Mesenchymal stem cell (in vitro differentiated cells and primary cell): ENCODE data around the gene ADISSP.
A peak's percentile ranks its signal among the peaks of the same experiment; 100 is the strongest.

Experiments used
- DNase-seq: peaks from one replicate; pipeline ENCODE4 v3.0.0-alpha.2; 2013
- H2AFZ ChIP-seq: one replicate; pipeline ENCODE4 v1.6.1; 2013; ENCODE audit warnings: low read depth, mild to moderate bottlenecking, control low read depth, inconsistent platforms, low read length, moderate library complexity
- H2AK5ac ChIP-seq: 2 replicates; pipeline ENCODE4 v1.6.1; 2013; ENCODE audit warnings: low read length, moderate library complexity, mild to moderate bottlenecking, inconsistent platforms; ENCODE audit not compliant: severe bottlenecking
- H2BK120ac ChIP-seq: one replicate; pipeline ENCODE4 v1.6.1; 2013; ENCODE audit warnings: low read depth, mild to moderate bottlenecking, inconsistent platforms, low read length, moderate library complexity
- H2BK12ac ChIP-seq, 2 experiments: one replicate each; pipeline ENCODE4 v1.6.1; 2013; ENCODE audit warnings: inconsistent platforms in 2 of 2, low read length in 2 of 2, mild to moderate bottlenecking in 2 of 2, moderate library complexity in 2 of 2, control low read depth in 1 of 2
- H2BK15ac ChIP-seq: one replicate; pipeline ENCODE4 v1.6.1; 2013; ENCODE audit warnings: mild to moderate bottlenecking, low read depth, inconsistent platforms; ENCODE audit not compliant: poor library complexity, severe bottlenecking
- H2BK5ac ChIP-seq: 2 replicates; pipeline ENCODE4 v1.6.1; 2013; ENCODE audit warnings: low read depth, mild to moderate bottlenecking, low read length, control low read depth, inconsistent platforms; ENCODE audit not compliant: poor library complexity, severe bottlenecking
- H3K14ac ChIP-seq, 2 experiments: one replicate each; pipeline ENCODE4 v1.6.1; 2013; ENCODE audit warnings: inconsistent platforms in 2 of 2, low read length in 2 of 2, control low read depth in 1 of 2, mild to moderate bottlenecking in 1 of 2, moderate library complexity in 1 of 2
- H3K18ac ChIP-seq, 2 experiments: one replicate each; pipeline ENCODE4 v1.6.1; 2013; ENCODE audit warnings: inconsistent platforms in 2 of 2, low read length in 2 of 2, control low read depth in 1 of 2, low read depth in 1 of 2, mild to moderate bottlenecking in 1 of 2
- H3K23ac ChIP-seq, 2 experiments: one replicate each; pipeline ENCODE4 v1.6.1; 2013; ENCODE audit warnings: inconsistent platforms in 2 of 2, low read length in 2 of 2, mild to moderate bottlenecking in 2 of 2, moderate library complexity in 2 of 2, control low read depth in 1 of 2
- H3K27ac ChIP-seq: 2 replicates; pipeline ENCODE4 v1.5.1; 2013; ENCODE audit warnings: mild to moderate bottlenecking, moderate library complexity, low read length, control low read depth, inconsistent platforms; ENCODE audit not compliant: poor library complexity, severe bottlenecking
- H3K27me3 ChIP-seq, 2 experiments: 2 replicates each; pipeline versions ENCODE4 v1.6.1 to v1.7.0; 2013; ENCODE audit warnings: low read length in 2 of 2, mild to moderate bottlenecking in 2 of 2, moderate library complexity in 2 of 2, control low read depth in 1 of 2, inconsistent platforms in 1 of 2; ENCODE audit not compliant: control insufficient read depth in 1 of 2, insufficient read depth in 1 of 2
- H3K36me3 ChIP-seq, 2 experiments: 2 replicates each; pipeline versions ENCODE4 v1.6.1 to v1.7.0; 2013; ENCODE audit warnings: low read length in 2 of 2, control low read depth in 1 of 2, inconsistent platforms in 1 of 2, low read depth in 1 of 2, mild to moderate bottlenecking in 1 of 2; ENCODE audit not compliant: insufficient read depth in 2 of 2, control insufficient read depth in 1 of 2
- H3K4ac ChIP-seq, 2 experiments: one replicate each; pipeline ENCODE4 v1.6.1; 2013; ENCODE audit warnings: inconsistent platforms in 2 of 2, low read length in 2 of 2, mild to moderate bottlenecking in 2 of 2, moderate library complexity in 2 of 2, control low read depth in 1 of 2, low read depth in 1 of 2
- H3K4me1 ChIP-seq: 2 replicates; pipeline ENCODE4 v1.6.1; 2013; ENCODE audit warnings: low read depth, low read length, control low read depth; ENCODE audit not compliant: control insufficient read depth, insufficient read depth
- H3K4me2 ChIP-seq: 2 replicates; pipeline ENCODE4 v1.6.1; 2013; ENCODE audit warnings: low read length, mild to moderate bottlenecking, inconsistent platforms; ENCODE audit not compliant: poor library complexity, severe bottlenecking
- H3K4me3 ChIP-seq, 2 experiments: 2 replicates each; pipeline versions ENCODE4 v1.5.1 to v1.7.0; 2013; ENCODE audit warnings: low read length in 2 of 2, mild to moderate bottlenecking in 2 of 2, control low read depth in 1 of 2, low read depth in 1 of 2; ENCODE audit not compliant: insufficient read depth in 1 of 2
- H3K79me1 ChIP-seq: replicated peaks from 2 replicates; pipeline ENCODE4 v1.6.1; 2013; ENCODE audit warnings: mild to moderate bottlenecking, control low read depth, low read length, inconsistent platforms; ENCODE audit not compliant: poor library complexity, severe bottlenecking
- H3K9ac ChIP-seq: 2 replicates; pipeline ENCODE4 v1.7.0; 2013; ENCODE audit warnings: mild to moderate bottlenecking, low read length, moderate library complexity
- H3K9me3 ChIP-seq: 2 replicates; pipeline ENCODE4 v1.7.0; 2013; ENCODE audit warnings: mild to moderate bottlenecking, low read length; ENCODE audit not compliant: control insufficient read depth
- H4K8ac ChIP-seq: one replicate; pipeline ENCODE4 v1.6.1; 2013; ENCODE audit warnings: inconsistent platforms, mild to moderate bottlenecking, low read length, moderate library complexity
- H4K91ac ChIP-seq: one replicate; pipeline ENCODE4 v1.6.1; 2013; ENCODE audit warnings: mild to moderate bottlenecking, low read length, inconsistent platforms
- WGBS: methylation state at CpG from one replicate; pipeline ENCODE4 v1.1.7; 2013; ENCODE audit warnings: mixed read lengths; 5-methylcytosine and 5-hydroxymethylcytosine counted together

ADISSP gene

GRCh38 chr20:3751305-3751674 is 16.3 kb downstream of the ADISSP start:
- peaks cover 2% of the 10 kb centered on the region for H3K79me1 ChIP-seq

DNA sequence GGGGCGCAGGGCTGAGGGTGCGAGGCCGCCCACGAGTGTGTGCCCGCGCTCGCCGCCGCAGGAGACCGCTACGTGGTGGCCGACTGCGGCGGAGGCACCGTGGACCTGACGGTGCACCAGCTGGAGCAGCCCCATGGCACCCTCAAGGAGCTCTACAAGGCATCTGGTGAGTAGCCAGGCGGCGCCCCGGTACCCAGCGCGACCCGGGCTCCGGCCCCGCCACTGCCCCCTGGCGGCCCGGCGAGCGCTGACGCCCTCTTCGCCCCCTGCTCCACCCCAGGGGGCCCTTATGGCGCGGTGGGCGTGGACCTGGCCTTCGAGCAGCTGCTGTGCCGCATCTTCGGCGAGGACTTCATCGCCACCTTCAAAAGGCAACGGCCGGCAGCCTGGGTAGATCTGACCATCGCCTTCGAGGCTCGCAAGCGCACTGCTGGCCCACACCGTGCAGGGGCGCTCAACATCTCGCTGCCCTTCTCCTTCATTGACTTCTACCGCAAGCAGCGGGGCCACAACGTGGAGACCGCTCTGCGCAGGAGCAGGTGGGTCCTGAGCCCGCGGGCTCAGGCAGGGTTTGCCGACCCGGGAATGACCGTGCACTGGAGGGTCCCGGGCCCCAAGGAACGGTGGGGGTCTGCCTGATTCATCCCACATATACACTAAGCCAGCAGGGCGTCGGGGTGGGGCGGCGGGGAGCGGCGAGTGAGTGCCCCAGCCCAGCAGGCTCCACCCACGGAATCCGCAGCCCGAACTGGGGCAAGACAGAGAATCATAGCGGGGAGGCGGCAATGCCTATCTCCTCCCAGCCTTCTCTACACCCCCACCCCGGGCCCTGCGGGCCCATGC is 17.6 kb downstream of the ADISSP start:
- Histone ChIP-seq H3K79me1 (no peaks in the 10 kb centered on the region), H2AFZ (peak overlapping the region; percentile 29), H3K4me3 (peak overlapping the region in 1 of 2 experiments; percentile 9), H2BK5ac (no peak overlapping the region), H4K91ac (peak overlapping the region; percentile 77), H3K23ac (no peak overlapping the region), H3K9me3 (no peaks in the 10 kb centered on the region), H3K14ac (no peak overlapping the region), H3K27ac (no peak overlapping the region), H3K18ac (peak overlapping the region in 1 of 2 experiments; percentile 56), H3K27me3 (peaks cover 0 to 59% of the 10 kb centered on the region in 2 experiments), H3K4ac (peak overlapping the region in 1 of 2 experiments; percentile 58), H4K8ac (peak overlapping the region; percentile 71), H2AK5ac (no peak overlapping the region), H2BK15ac (peak overlapping the region; percentile 83), H3K36me3 (peaks cover 19 to 26% of the 10 kb centered on the region in 2 experiments), H3K9ac (no peak overlapping the region), H3K4me1 (peaks cover 23% of the 10 kb centered on the region), H2BK120ac (no peak overlapping the region), H2BK12ac (peak overlapping the region in 1 of 2 experiments; percentile 21), H3K4me2 (peak overlapping the region; percentile 9)
- peak; percentile 41 for DNase-seq
- 19% methylated on average over 67 of the region's 72 CpGs for WGBS

More at GRCh38 chr20:3751305-3751674, 16.3 kb downstream of the ADISSP start:
- Histone ChIP-seq H3K9me3 (no peaks in the 10 kb centered on the region), H3K9ac (no peak overlapping the region), H3K27me3 (peaks cover 0 to 47% of the 10 kb centered on the region in 2 experiments), H3K23ac (no peak overlapping the region), H3K4me3 (peak overlapping the region in 1 of 2 experiments; percentile 9), H2BK15ac (no peak overlapping the region), H3K18ac (no peak overlapping the region), H4K91ac (no peak overlapping the region), H3K4ac (no peak overlapping the region), H2AK5ac (no peak overlapping the region), H2BK12ac (no peak overlapping the region), H2BK5ac (no peak overlapping the region), H2AFZ (no peak overlapping the region), H3K4me2 (no peak overlapping the region), H3K27ac (no peak overlapping the region), H2BK120ac (no peak overlapping the region), H3K36me3 (peaks cover 32 to 40% of the 10 kb centered on the region in 2 experiments), H4K8ac (peak overlapping the region; percentile 12), H3K14ac (no peak overlapping the region), H3K4me1 (peaks cover 19% of the 10 kb centered on the region)
- 76% methylated on average over 24 of the region's 31 CpGs for WGBS
- DNase-seq = no peak

DNA sequence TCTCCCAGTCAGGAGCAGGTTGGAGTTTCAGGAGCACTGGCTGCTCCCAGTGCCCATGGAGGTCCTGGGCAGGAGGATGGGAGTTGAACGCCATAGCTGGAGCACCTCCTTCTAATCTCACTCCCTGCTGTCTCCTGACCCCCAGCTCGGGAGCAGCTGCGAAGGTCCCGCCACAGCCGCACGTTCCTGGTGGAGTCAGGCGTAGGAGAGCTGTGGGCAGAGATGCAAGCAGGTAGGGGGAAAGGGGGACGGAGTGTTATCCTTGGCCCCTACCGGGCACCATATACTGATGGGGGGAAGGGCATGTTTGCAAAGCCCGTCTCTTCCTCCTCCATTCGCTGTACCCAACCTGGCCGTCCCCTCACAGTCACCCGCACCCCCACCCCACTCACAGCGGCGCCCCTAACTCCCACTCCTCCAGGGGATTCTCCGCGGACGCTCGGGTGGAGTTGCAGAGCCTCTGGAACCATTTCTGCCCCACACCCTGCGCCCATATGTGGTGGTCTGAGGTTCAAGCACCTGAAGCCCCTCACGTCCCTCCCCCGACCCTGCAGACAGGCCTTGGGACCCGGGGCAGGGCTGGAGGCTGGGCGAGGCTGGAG is 18.4 kb downstream of the ADISSP start:
- H2BK5ac ChIP-seq = no peak overlapping the region
- 89% methylated on average over 18 of the region's 24 CpGs for WGBS
- no peak overlapping the region for H2BK12ac ChIP-seq

GRCh38 chr20:3748073-3748472 is 19.5 kb downstream of the ADISSP start:
- H3K36me3 ChIP-seq = peaks cover 13 to 14% of the 10 kb centered on the region in 2 experiments
- H2BK15ac ChIP-seq = no peak overlapping the region
- H3K4me2 ChIP-seq = no peak overlapping the region
- H3K4ac ChIP-seq = no peak overlapping the region
- no peak overlapping the region for H3K18ac ChIP-seq
- H3K79me1 ChIP-seq = no peaks in the 10 kb centered on the region
- H4K91ac ChIP-seq = no peak overlapping the region
- peaks cover 0 to 69% of the 10 kb centered on the region in 2 experiments for H3K27me3 ChIP-seq
- H2AK5ac ChIP-seq = no peak overlapping the region
- H3K4me3 ChIP-seq = no peak overlapping the region
- no peak overlapping the region for H3K27ac ChIP-seq
- no peaks in the 10 kb centered on the region for H3K9me3 ChIP-seq
- H3K9ac ChIP-seq = no peak overlapping the region
- DNase-seq = no peak
- H4K8ac ChIP-seq = no peak overlapping the region
- H2BK120ac ChIP-seq = no peak overlapping the region
- no peak overlapping the region for H2AFZ ChIP-seq
- no peak overlapping the region for H3K23ac ChIP-seq
- WGBS = 87% methylated on average over 15 of the region's 16 CpGs
- H2BK5ac ChIP-seq = no peak overlapping the region
- H2BK12ac ChIP-seq = no peak overlapping the region
- peaks cover 24% of the 10 kb centered on the region for H3K4me1 ChIP-seq
- H3K14ac ChIP-seq = no peak overlapping the region

More for the DNA sequence above, 18.4 kb downstream of the ADISSP start:
- no peak overlapping the region for H2BK120ac ChIP-seq
- H4K91ac ChIP-seq = peak overlapping the region; percentile 77
- H4K8ac ChIP-seq = peak overlapping the region; percentile 71
- peak overlapping the region in 1 of 2 experiments; percentile 58 for H3K4ac ChIP-seq
- no peak overlapping the region for H3K4me3 ChIP-seq
- no peak overlapping the region for H3K23ac ChIP-seq
- no peaks in the 10 kb centered on the region for H3K79me1 ChIP-seq
- H3K9me3 ChIP-seq = no peaks in the 10 kb centered on the region
- no peak overlapping the region for H2BK15ac ChIP-seq
- no peak overlapping the region for H3K9ac ChIP-seq
- H3K27me3 ChIP-seq = peaks cover 0 to 66% of the 10 kb centered on the region in 2 experiments
- H3K36me3 ChIP-seq = peaks cover 13 to 19% of the 10 kb centered on the region in 2 experiments
- H3K14ac ChIP-seq = no peak overlapping the region
- H2AFZ ChIP-seq = peak overlapping the region; percentile 29
- no peak overlapping the region for H2AK5ac ChIP-seq
- H3K18ac ChIP-seq = peak overlapping the region in 1 of 2 experiments; percentile 14
- H3K4me2 ChIP-seq = no peak overlapping the region
- no peak for DNase-seq
- no peak overlapping the region for H3K27ac ChIP-seq
- peaks cover 24% of the 10 kb centered on the region for H3K4me1 ChIP-seq
